ENCODE results near the gene HOXB3.

DNA sequence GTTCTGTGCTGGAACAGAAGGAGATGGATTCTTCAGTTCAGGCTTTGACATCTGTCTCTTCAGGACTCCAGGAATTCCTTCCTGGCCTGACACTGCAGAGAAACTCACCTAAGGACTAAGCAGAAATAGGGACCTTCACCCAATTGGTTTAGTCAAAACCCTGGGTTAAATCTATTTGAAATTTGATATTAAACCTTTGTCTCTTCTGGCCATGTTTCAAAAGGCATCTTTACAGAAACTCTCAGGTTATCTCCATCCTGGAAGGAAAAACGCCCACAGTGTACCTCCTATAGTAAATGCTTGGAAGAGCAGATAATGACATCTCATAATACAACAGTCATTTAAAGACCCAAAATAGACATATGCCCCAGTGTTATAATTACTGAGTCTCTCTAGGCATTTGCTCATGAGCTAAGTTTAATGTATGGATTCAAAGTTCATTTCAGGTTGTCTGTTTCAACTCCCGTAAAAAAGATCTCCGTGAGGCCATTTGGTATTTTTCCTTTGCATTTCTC, 6.3 kb downstream of the HOXB3 start:
- TF ChIP-seq, protein P1, sequence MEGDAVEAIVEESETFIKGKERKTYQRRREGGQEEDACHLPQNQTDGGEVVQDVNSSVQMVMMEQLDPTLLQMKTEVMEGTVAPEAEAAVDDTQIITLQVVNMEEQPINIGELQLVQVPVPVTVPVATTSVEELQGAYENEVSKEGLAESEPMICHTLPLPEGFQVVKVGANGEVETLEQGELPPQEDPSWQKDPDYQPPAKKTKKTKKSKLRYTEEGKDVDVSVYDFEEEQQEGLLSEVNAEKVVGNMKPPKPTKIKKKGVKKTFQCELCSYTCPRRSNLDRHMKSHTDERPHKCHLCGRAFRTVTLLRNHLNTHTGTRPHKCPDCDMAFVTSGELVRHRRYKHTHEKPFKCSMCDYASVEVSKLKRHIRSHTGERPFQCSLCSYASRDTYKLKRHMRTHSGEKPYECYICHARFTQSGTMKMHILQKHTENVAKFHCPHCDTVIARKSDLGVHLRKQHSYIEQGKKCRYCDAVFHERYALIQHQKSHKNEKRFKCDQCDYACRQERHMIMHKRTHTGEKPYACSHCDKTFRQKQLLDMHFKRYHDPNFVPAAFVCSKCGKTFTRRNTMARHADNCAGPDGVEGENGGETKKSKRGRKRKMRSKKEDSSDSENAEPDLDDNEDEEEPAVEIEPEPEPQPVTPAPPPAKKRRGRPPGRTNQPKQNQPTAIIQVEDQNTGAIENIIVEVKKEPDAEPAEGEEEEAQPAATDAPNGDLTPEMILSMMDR (IDR thresholded peaks at IDR 0.05) = no peak
- TF ChIP-seq ZFX (IDR thresholded peaks at IDR 0.05; ENCODE audit: borderline replicate concordance) = no peak

All from 22Rv1 (cell line).